Endothelial cell of umbilical vein (primary cell): Measurements from ENCODE around the gene GBX2. TPM values are rescaled to one million over a fixed set of nuclear protein-coding genes. Genes with fewer than 3 reads are reported as not detected.

Experiments used
- BruUV-seq: library from RNA; stranded (reverse); fragments of 400-500 nt; replicated peaks from 2 replicates; lab custom pipeline; 2021; lab: Mats Ljungman, UMichigan
- CTCF ChIA-PET: fragments of 300-600, 350-600 bp; sonication (Branson Sonifier 250); formaldehyde crosslinking; loops from one replicate; lab custom pipeline; 2021; ENCODE audit warnings: antibody characterized with exemption, inconsistent platforms; lab: Charles Lee
- POLR2A ChIA-PET: fragments of 300-600, 350-600 bp; sonication (Branson Sonifier 250); formaldehyde crosslinking; loops from one replicate; lab custom pipeline; 2021; ENCODE audit warnings: antibody characterized with exemption, inconsistent platforms; lab: Charles Lee
- DNase-seq: peaks from one replicate; pipeline ENCODE4 v3.0.0-alpha.2; 2011; ENCODE audit warnings: low read depth, low spot score
- FAIRE-seq: peaks from 2 replicates; lab custom pipeline; 2011; peaks lifted over from hg19 to GRCh38; lab: Jason Lieb, UNC
- H2AFZ ChIP-seq: 2 replicates; pipeline ENCODE4 v1.6.0; 2012; ENCODE audit warnings: low read depth, low read length, control low read depth, inconsistent platforms
- H3K27ac ChIP-seq: 2 replicates; pipeline ENCODE4 v1.5.1; 2011; ENCODE audit warnings: low read depth, mild to moderate bottlenecking, control low read depth, low read length, moderate library complexity; ENCODE audit not compliant: insufficient read depth
- H3K27me3 ChIP-seq, 2 experiments: 2 replicates each; pipeline versions ENCODE4 v1.6.0 to v1.6.1; 2011; ENCODE audit warnings: low read length in 2 of 2, mixed read lengths in 1 of 2; ENCODE audit not compliant: control insufficient read depth in 2 of 2, insufficient read depth in 2 of 2
- H3K36me3 ChIP-seq, 2 experiments: 2 replicates in 1 of 2; 3 replicates in 1 of 2; pipeline ENCODE4 v1.5.1; 2011; ENCODE audit warnings: low read length in 2 of 2, mild to moderate bottlenecking in 1 of 2, moderate library complexity in 1 of 2; ENCODE audit not compliant: control insufficient read depth in 2 of 2, insufficient read depth in 2 of 2; ENCODE audit errors: extremely low read depth in 1 of 2
- H3K4me1 ChIP-seq: 3 replicates; pipeline ENCODE4 v1.5.1; 2011; ENCODE audit warnings: mild to moderate bottlenecking, low read length; ENCODE audit not compliant: control insufficient read depth, insufficient read depth; ENCODE audit errors: extremely low read depth
- H3K4me2 ChIP-seq: 2 replicates; pipeline ENCODE4 v1.6.1; 2011; ENCODE audit warnings: low read length, control low read depth, mixed read lengths; ENCODE audit not compliant: insufficient read depth
- H3K4me3 ChIP-seq, 3 experiments: fragments of 200-600 bp in 1 of 3; sonication (generic), shearing (Covaris generic) in 1 of 3; replicated peaks in 1 of 3; 2 replicates each; pipeline ENCODE4 v1.5.1; 2011 to 2016; ENCODE audit warnings: control low read depth in 3 of 3, low read length in 3 of 3, mild to moderate bottlenecking in 2 of 3, inconsistent platforms in 1 of 3, low read depth in 1 of 3, moderate library complexity in 1 of 3; ENCODE audit not compliant: insufficient read depth in 1 of 3
- H3K79me2 ChIP-seq: 2 replicates; pipeline ENCODE4 v1.6.0; 2012; ENCODE audit warnings: low read length, inconsistent platforms; ENCODE audit not compliant: control insufficient read depth, insufficient read depth
- H3K9ac ChIP-seq: replicated peaks from 2 replicates; pipeline ENCODE3; 2011; ENCODE audit warnings: low read length, control low read depth; ENCODE audit not compliant: insufficient read depth; ENCODE audit errors: extremely low read depth
- H3K9me1 ChIP-seq: replicated peaks from 3 replicates; pipeline ENCODE4 v1.6.0; 2011; ENCODE audit warnings: mild to moderate bottlenecking, low read length; ENCODE audit not compliant: control insufficient read depth, insufficient read depth; ENCODE audit errors: extremely low read depth
- H3K9me3 ChIP-seq: replicated peaks from 2 replicates; pipeline ENCODE4 v1.5.1; 2012; ENCODE audit warnings: low read length, inconsistent platforms; ENCODE audit not compliant: control insufficient read depth, insufficient read depth
- H4K20me1 ChIP-seq: replicated peaks from 2 replicates; pipeline ENCODE3; 2011; ENCODE audit warnings: mild to moderate bottlenecking, low read length; ENCODE audit not compliant: control insufficient read depth, insufficient read depth; ENCODE audit errors: extremely low read depth
- EZH2 ChIP-seq: IDR thresholded peaks from 2 replicates; pipeline ENCODE4 v1.6.1; 2012; ENCODE audit warnings: borderline replicate concordance, low read depth, mild to moderate bottlenecking, moderate library complexity, low read length, inconsistent platforms; ENCODE audit not compliant: severe bottlenecking
- FOS ChIP-seq: IDR thresholded peaks from 2 replicates; pipeline ENCODE4 v1.6.1; 2011; ENCODE audit warnings: mild to moderate bottlenecking, low read length, moderate library complexity, borderline replicate concordance; ENCODE audit not compliant: insufficient read depth
- MYC ChIP-seq: IDR thresholded peaks from one replicate; pipeline ENCODE4 v1.6.1; 2011; ENCODE audit warnings: mild to moderate bottlenecking, low read depth, low read length
- POLR2A ChIP-seq: IDR thresholded peaks from 2 replicates; pipeline ENCODE4 v1.6.1; 2012; ENCODE audit warnings: low read depth, mild to moderate bottlenecking, control low read depth, low read length
- POLR2AphosphoS5 ChIP-seq: IDR thresholded peaks from 2 replicates; pipeline ENCODE4 v1.6.1; 2012; ENCODE audit warnings: low read depth, mild to moderate bottlenecking, control low read depth, low read length, moderate library complexity; ENCODE audit not compliant: insufficient read depth
- dilution Hi-C: fragments of 300-500 bp; cut with MboI; formaldehyde crosslinking; loops from one replicate; pipeline ENCODE4 v1.15.0; 2019; ENCODE audit warnings: low sequenced_read_pairs; ENCODE audit not compliant: extremely low pct_ligation_motif_present
- intact Hi-C: fragments of 100-400 bp; cut with micrococcal nuclease; formaldehyde crosslinking; loops from one replicate; pipeline ENCODE4 v1.10.0; 2022
- polyA plus RNA-seq, 4 experiments: library from polyadenylated mRNA; depleted of rRNA in 3 of 4; stranded (reverse) in 3 of 4; unstranded in 1 of 4; fragments of >200 nt; gene quantifications; 2 replicates each; pipeline versions ENCODE4 v1.2.1 to v1.2.3, GENCODE V29; 2011 to 2012; ENCODE audit warnings: missing spikeins in 1 of 4
- total RNA-seq: library from RNA; stranded (reverse); gene quantifications from 2 replicates; pipeline ENCODE4 v1.2.3, GENCODE V29; 2021
- TF ChIP-seq, protein P1 (sequence below): IDR thresholded peaks from 2 replicates; pipeline ENCODE4 v1.6.1; 2011; ENCODE audit not compliant: insufficient read depth, insufficient read length
- TF ChIP-seq, protein P2 (sequence below), 2 donors: IDR thresholded peaks; 1 replicate in 1 of 2; 2 replicates in 1 of 2; pipeline ENCODE4 v1.5.1; 2011; ENCODE audit warnings: low read length in 2 of 2, mild to moderate bottlenecking in 2 of 2, moderate library complexity in 2 of 2, control low read depth in 1 of 2, inconsistent platforms in 1 of 2, low read depth in 1 of 2; ENCODE audit not compliant: insufficient read depth in 1 of 2; ENCODE audit errors: extremely low read depth in 1 of 2

Gene GBX2
- total and polyA plus RNA-seq, 2 donors (not counting 3 experiments of a cell fraction or from before 2014, with no cell fraction given) = 3.0 to 3.6 TPM

DNA sequence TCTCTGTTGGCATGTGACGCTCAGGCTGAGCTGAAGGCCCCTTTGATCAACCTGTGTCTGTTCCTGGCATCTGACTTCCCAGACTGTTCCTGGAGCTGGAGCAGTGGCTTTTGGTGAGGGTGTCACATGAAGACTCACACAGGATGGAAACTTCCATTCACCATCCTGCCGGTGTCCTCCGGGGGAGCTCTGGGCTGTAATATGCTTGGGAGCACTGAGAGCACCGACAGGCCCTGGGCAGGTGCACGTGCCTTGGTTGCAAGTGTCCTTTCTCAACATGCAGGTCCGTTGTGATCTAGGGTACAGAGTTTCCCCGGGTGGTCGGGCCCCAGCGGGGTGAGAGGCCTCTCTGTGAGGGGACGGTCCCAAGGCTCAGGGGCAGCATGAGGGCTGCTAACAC is 24.8 kb upstream of the GBX2 start:
- no peaks in the 10 kb centered on the region for H4K20me1 ChIP-seq
- DNase-seq (no peak), FAIRE-seq (no peak)
- no peaks in the 10 kb centered on the region for H3K27me3 ChIP-seq
- intact Hi-C loops = no loop called here
- no peak overlapping the region for H3K9ac ChIP-seq
- CTCF ChIA-PET = interaction anchor here (1.0 kb wide), 1 partner anchor 12 kb away, joined by 6 read pairs; no protein-coding TSS in a partner anchor
- H3K36me3 ChIP-seq = no peaks in the 10 kb centered on the region
- no peak overlapping the region for H3K27ac ChIP-seq
- no peak overlapping the region for H2AFZ ChIP-seq
- dilution Hi-C loops = no loop called here
- no peak overlapping the region for H3K4me3 ChIP-seq
- no peak overlapping the region for H3K4me2 ChIP-seq
- BruUV-seq = no TSS peak
- TF ChIP-seq, protein P1, sequence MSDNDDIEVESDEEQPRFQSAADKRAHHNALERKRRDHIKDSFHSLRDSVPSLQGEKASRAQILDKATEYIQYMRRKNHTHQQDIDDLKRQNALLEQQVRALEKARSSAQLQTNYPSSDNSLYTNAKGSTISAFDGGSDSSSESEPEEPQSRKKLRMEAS = no peak
- TF ChIP-seq FOS = no peak
- TF ChIP-seq POLR2AphosphoS5 = no peak
- TF ChIP-seq, protein P2, sequence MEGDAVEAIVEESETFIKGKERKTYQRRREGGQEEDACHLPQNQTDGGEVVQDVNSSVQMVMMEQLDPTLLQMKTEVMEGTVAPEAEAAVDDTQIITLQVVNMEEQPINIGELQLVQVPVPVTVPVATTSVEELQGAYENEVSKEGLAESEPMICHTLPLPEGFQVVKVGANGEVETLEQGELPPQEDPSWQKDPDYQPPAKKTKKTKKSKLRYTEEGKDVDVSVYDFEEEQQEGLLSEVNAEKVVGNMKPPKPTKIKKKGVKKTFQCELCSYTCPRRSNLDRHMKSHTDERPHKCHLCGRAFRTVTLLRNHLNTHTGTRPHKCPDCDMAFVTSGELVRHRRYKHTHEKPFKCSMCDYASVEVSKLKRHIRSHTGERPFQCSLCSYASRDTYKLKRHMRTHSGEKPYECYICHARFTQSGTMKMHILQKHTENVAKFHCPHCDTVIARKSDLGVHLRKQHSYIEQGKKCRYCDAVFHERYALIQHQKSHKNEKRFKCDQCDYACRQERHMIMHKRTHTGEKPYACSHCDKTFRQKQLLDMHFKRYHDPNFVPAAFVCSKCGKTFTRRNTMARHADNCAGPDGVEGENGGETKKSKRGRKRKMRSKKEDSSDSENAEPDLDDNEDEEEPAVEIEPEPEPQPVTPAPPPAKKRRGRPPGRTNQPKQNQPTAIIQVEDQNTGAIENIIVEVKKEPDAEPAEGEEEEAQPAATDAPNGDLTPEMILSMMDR (IDR thresholded peaks at IDR 0.05; ENCODE audit: extremely low read depth in 1 of 2, insufficient read depth in 1 of 2, low read depth in 1 of 2, low read length in 2 of 2) = no peak
- no peak for TF ChIP-seq POLR2A
- no peak for TF ChIP-seq MYC
- no peak for TF ChIP-seq EZH2
- no peaks in the 10 kb centered on the region for H3K79me2 ChIP-seq
- no peaks in the 10 kb centered on the region for H3K9me3 ChIP-seq
- no peaks in the 10 kb centered on the region for H3K4me1 ChIP-seq
- H3K9me1 ChIP-seq = no peaks in the 10 kb centered on the region
- POLR2A ChIA-PET = no interaction called here
